Heart left ventricle (tissue), 16 donors: ENCODE results near the gene PLEKHG4. TPM values are rescaled to one million over a fixed set of nuclear protein-coding genes. Genes with fewer than 3 reads are reported as not detected.

ENCODE experiments used
- ATAC-seq, 4 donors: fragments of 200-7000 bp; cut with Tn5 transposase; one replicate each; pipeline ENCODE4 v1.9.1; 2020 to 2022; ENCODE audit warnings: moderate library complexity in 4 of 4, mild to moderate bottlenecking in 3 of 4, moderate number of reproducible peaks in 1 of 4
- DNase-seq, 5 donors: peaks; one replicate each; pipeline ENCODE4 v3.0.0-alpha.2; 2020
- H3K27ac ChIP-seq, 12 donors: fragments of 200-600 bp; sonication (generic) in 4 of 12; one replicate each; pipeline versions ENCODE4 v1.5.0 to v1.8.0; 2016 to 2022; ENCODE audit warnings: mild to moderate bottlenecking in 2 of 12
- H3K27me3 ChIP-seq, 9 donors: fragments of 200-600 bp; sonication (generic) in 2 of 9; one replicate each; pipeline versions ENCODE4 v1.5.1 to v1.8.0; 2016 to 2022; ENCODE audit warnings: mild to moderate bottlenecking in 3 of 9
- H3K36me3 ChIP-seq, 9 donors: fragments of 200-600 bp; sonication (generic) in 2 of 9; one replicate each; pipeline versions ENCODE4 v1.5.0 to v1.8.0; 2018 to 2022; ENCODE audit warnings: mild to moderate bottlenecking in 2 of 9
- H3K4me1 ChIP-seq, 12 donors: fragments of 200-600 bp; sonication (generic) in 4 of 12; one replicate each; pipeline versions ENCODE4 v1.5.0 to v1.8.0; 2016 to 2022; ENCODE audit warnings: mild to moderate bottlenecking in 3 of 12
- H3K4me3 ChIP-seq, 12 donors: fragments of 200-600 bp; sonication (generic) in 4 of 12; one replicate each; pipeline versions ENCODE4 v1.5.0 to v1.8.0; 2017 to 2022; ENCODE audit warnings: mild to moderate bottlenecking in 9 of 12, moderate library complexity in 4 of 12
- H3K9me3 ChIP-seq, 12 donors: fragments of 200-600 bp; sonication (generic) in 4 of 12; one replicate each; pipeline versions ENCODE4 v1.5.0 to v1.8.0; 2016 to 2022; ENCODE audit warnings: mild to moderate bottlenecking in 1 of 12
- CTCF ChIP-seq, 12 donors: fragments of 200-600 bp; sonication (generic) in 4 of 12; IDR thresholded peaks; one replicate each; pipeline versions ENCODE4 v1.5.0 to v1.8.0; 2018 to 2022; ENCODE audit warnings: antibody characterized with exemption in 12 of 12, mild to moderate bottlenecking in 5 of 12
- POLR2A ChIP-seq, 2 donors: fragments of 450-650 bp; IDR thresholded peaks; one replicate each; pipeline ENCODE4 v1.6.1; 2017; ENCODE audit warnings: antibody characterized with exemption in 2 of 2, mild to moderate bottlenecking in 2 of 2, moderate library complexity in 2 of 2
- WGBS, 4 donors: extraction: QIAGEN DNeasy Blood & Tissue Kit in 2 of 4; methylation state at CpG; one replicate each; pipeline versions ENCODE4 v1.1.5 to v1.1.7; 2013 to 2018; 5-methylcytosine and 5-hydroxymethylcytosine counted together
- intact Hi-C, 10 donors: fragments of 100-400 bp; cut with DNase I; formaldehyde crosslinking; loops; one replicate each; pipeline versions ENCODE4 v1.11.1 to v1.14.2; 2022
- polyA plus RNA-seq, 2 donors: library from polyadenylated mRNA; stranded (reverse); fragments of 200-250 nt; gene quantifications; one replicate each; pipeline ENCODE4 v1.2.3, GENCODE V29; 2013
- total RNA-seq, 9 donors: library from RNA; depleted of rRNA in 2 of 9; stranded (reverse); fragments of >200 nt in 2 of 9; fragmentation: NEBNext Ultra II Directional in 3 of 9; extraction: Animal tissue kit (Norgen Biotek cat#: 25700) in 3 of 9; gene quantifications; one replicate each; pipeline versions ENCODE4 v1.1.0 to v1.2.4, GENCODE V29; 2016 to 2023
- donor health status: ischemic (EF 13 %, LVEDD 7.1; RV severe dilation, severe dysfunction).
- donor health status: healthy with polysubstance abuse.
- donor health status: DM: no; HTN: yes; CAD: no.
- donor health status: DM: no; HTN: no; CAD: no.
- donor health status: ischemic (EF 25% LVEDD 6.9; RV normal size, moderate dysfunction).
- donor health status: ischemic (EF 25% LVEDD 5.7; RV mildly dilated, moderate dysfunction).
- donor health status: healthy.
- donor health status: DM: yes; HTN: yes; CAD: no.
- donor health status: ischemic (EF 35%, LVEDD 5.7; RV mildly dilated, moderate dysfunction).
- donor health status: nonischemic (EF 11% LVEDD 7.7; RV severe dilation, severe dysfunction).
- donor health status: DM: yes; HTN: yes; CAD: no.
- donor health status: PGD.
- donor health status: ischemic (EF 29% LVEDD 5.4; RV normal size, mild dysfunction).
- donor health status: nonischemic (EF 23%, LVEDD 6.1; RV moderate dilation, normal function).

Gene PLEKHG4
- total and polyA plus RNA-seq, 11 donors = 0.44 to 4.0 (median 1.2) TPM

DNA sequence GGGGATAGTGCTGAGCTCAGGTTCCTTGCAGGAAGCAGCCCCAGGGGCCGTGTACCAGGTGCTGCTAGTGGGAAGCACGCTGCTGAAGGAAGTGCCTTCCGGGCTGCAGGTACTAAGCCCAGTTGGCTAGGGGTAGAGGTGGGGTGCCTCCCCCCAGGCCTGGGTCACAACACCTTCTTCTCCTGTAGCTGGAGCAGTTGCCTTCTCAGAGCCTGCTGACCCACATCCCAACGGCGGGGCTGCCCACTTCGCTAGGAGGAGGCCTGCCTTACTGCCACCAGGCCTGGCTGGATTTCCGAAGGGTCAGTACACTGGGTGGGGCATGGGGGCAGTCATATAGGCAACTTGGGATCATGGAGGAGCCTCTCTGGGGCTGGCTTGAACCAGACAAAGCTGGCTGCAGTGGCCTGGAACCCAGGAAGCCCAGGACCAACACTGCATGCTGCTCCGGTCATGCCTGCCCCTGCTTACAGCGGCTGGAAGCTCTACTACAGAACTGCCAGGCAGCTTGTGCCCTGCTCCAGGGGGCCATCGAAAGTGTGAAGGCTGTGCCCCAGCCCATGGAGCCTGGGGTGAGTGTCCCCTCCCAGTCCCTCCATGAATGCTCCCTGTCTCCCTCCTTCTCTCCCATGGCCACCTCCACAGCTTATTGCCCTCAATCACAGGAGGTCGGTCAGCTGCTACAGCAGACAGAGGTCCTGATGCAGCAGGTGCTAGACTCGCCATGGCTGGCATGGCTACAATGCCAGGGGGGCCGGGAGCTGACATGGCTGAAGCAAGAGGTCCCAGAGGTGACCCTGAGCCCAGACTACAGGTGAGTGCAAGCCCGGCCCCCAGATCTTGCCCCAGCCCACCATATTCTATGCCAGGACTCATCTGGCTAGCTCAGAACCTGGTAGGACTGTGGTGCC, 2.5 kb downstream of the PLEKHG4 start:
- peaks cover 0 to 3% (median 0%) of the 10 kb centered on the region in 9 donors for H3K27me3 ChIP-seq
- no peaks in the 10 kb centered on the region for H3K9me3 ChIP-seq
- 90 to 93% (median 93%) methylated on average over 10 to 14 of the region's 14 CpGs for WGBS, 4 donors
- peaks cover 0 to 25% (median 7%) of the 10 kb centered on the region in 12 donors for H3K4me1 ChIP-seq
- H3K27ac ChIP-seq = no peak overlapping the region
- DNase-seq = peak in 1 of 5 donors; percentile 11
- no peak for ATAC-seq
- intact Hi-C loops = loop anchor here in 3 of 10 donors (10.0 kb wide), 1 partner anchor 113 kb away; the partner anchor contains the start of gene TPPP3 (in 3 of the 3)
- H3K4me3 ChIP-seq = no peak overlapping the region
- TF ChIP-seq POLR2A (IDR thresholded peaks at IDR 0.05) = no peak
- TF ChIP-seq CTCF (IDR thresholded peaks at IDR 0.05) = no peak
- H3K36me3 ChIP-seq = no peaks in the 10 kb centered on the region

- H3K4me3 ChIP-seq = no peak overlapping the region
- H3K27ac ChIP-seq = no peak overlapping the region
- TF ChIP-seq CTCF (IDR thresholded peaks at IDR 0.05) = no peak
- no peak for TF ChIP-seq POLR2A (IDR thresholded peaks at IDR 0.05)
- intact Hi-C loops = loop anchor here in 3 of 10 donors (10.0 kb wide), 1 partner anchor 112 kb away; the partner anchor contains the start of gene TPPP3 (in 3 of the 3)
- no peak for ATAC-seq
- peak in 1 of 5 donors; percentile 6 for DNase-seq
- peaks cover 0 to 21% (median 7%) of the 10 kb centered on the region in 12 donors for H3K4me1 ChIP-seq
- H3K36me3 ChIP-seq = no peaks in the 10 kb centered on the region
- H3K9me3 ChIP-seq = no peaks in the 10 kb centered on the region
- peaks cover 0 to 3% (median 0%) of the 10 kb centered on the region in 9 donors for H3K27me3 ChIP-seq
- WGBS, 4 donors = 95 to 98% (median 96%) methylated on average over 10 of the region's 10 CpGs
Measured at GRCh38 chr16:67282447-67282805, 3.1 kb downstream of the PLEKHG4 start.

GRCh38 chr16:67283039-67283825, 3.9 kb downstream of the PLEKHG4 start:
- DNase-seq = no peak
- intact Hi-C loops = loop anchor here in 3 of 10 donors (10.0 kb wide), 1 partner anchor 112 kb away; the partner anchor contains the start of gene TPPP3 (in 3 of the 3)
- H3K4me1 ChIP-seq = peaks cover 0 to 13% (median 6%) of the 10 kb centered on the region in 12 donors

More at GRCh38 chr16:67283039-67283825, 3.9 kb downstream of the PLEKHG4 start:
- Histone ChIP-seq H3K27ac (no peak overlapping the region), H3K36me3 (no peaks in the 10 kb centered on the region), H3K9me3 (no peaks in the 10 kb centered on the region), H3K27me3 (peaks cover 0 to 3% (median 0%) of the 10 kb centered on the region in 9 donors), H3K4me3 (no peak overlapping the region)
- ATAC-seq = no peak
- 89 to 95% (median 92%) methylated on average over 7 of the region's 7 CpGs for WGBS, 4 donors
- TF ChIP-seq POLR2A (IDR thresholded peaks at IDR 0.05) = no peak
- no peak for TF ChIP-seq CTCF (IDR thresholded peaks at IDR 0.05)
